PC-3 (cell line): ENCODE data around the gene BCO1. TPM values are rescaled to one million over a fixed set of nuclear protein-coding genes. Genes with fewer than 3 reads are reported as not detected.

Source experiments
- ATAC-seq: fragments of 200-7000 bp; cut with Tn5 transposase; 2 replicates; pipeline ENCODE4 v1.9.1; 2020; ENCODE audit warnings: mild to moderate bottlenecking, moderate library complexity
- BruUV-seq: library from RNA; stranded (reverse); fragments of 400-500 nt; replicated peaks from 2 replicates; lab custom pipeline; 2021; lab: Mats Ljungman, UMichigan
- CTCF ChIA-PET: fragments of 300-600 bp; sonication (Branson Sonifier 250); formaldehyde crosslinking; loops from one replicate; lab custom pipeline; 2022; ENCODE audit warnings: antibody characterized with exemption; lab: Charles Lee
- POLR2A ChIA-PET: fragments of 300-600 bp; sonication (Branson Sonifier 250); formaldehyde crosslinking; loops from one replicate; lab custom pipeline; 2022; ENCODE audit warnings: antibody characterized with exemption; ENCODE audit not compliant: unreplicated experiment; lab: Charles Lee
- DNase-seq: peaks from one replicate; pipeline ENCODE4 v3.0.0-alpha.2; 2015
- H2AFZ ChIP-seq: fragments of 300-600 bp; sonication (generic); 2 replicates; pipeline ENCODE4 v1.6.0; 2016; ENCODE audit warnings: antibody characterized with exemption, low read length
- H3F3A ChIP-seq: fragments of 300-600 bp; sonication (generic); one replicate; pipeline ENCODE4 v1.6.0; 2017; ENCODE audit warnings: antibody characterized with exemption, low read length, control low read depth, mild to moderate bottlenecking; ENCODE audit not compliant: unreplicated experiment
- H3K27ac ChIP-seq: fragments of 300-600 bp; sonication (generic); 2 replicates; pipeline ENCODE4 v1.5.1; 2016; ENCODE audit warnings: mild to moderate bottlenecking, low read length
- H3K27me3 ChIP-seq: fragments of 300-600 bp; sonication (generic); 2 replicates; pipeline ENCODE4 v1.6.1; 2016; ENCODE audit warnings: low read length, mixed read lengths
- H3K36me3 ChIP-seq: fragments of 300-600 bp; sonication (generic); 2 replicates; pipeline ENCODE4 v1.6.1; 2016; ENCODE audit warnings: low read depth, mixed run types, low read length, mixed read lengths
- H3K4me1 ChIP-seq: fragments of 300-600 bp; sonication (generic); 2 replicates; pipeline ENCODE4 v1.5.1; 2016; ENCODE audit warnings: low read length; ENCODE audit not compliant: insufficient read depth
- H3K4me2 ChIP-seq: fragments of 300-600 bp; sonication (generic); 2 replicates; pipeline ENCODE4 v1.6.0; 2016; ENCODE audit warnings: low read length
- H3K4me3 ChIP-seq: fragments of 300-600 bp; sonication (generic); 2 replicates; pipeline ENCODE4 v1.5.1; 2016; ENCODE audit warnings: mild to moderate bottlenecking, low read length, mixed read lengths
- H3K79me2 ChIP-seq: fragments of 300-600 bp; sonication (generic); 2 replicates; pipeline ENCODE4 v1.6.1; 2017; ENCODE audit warnings: low read length, mixed read lengths
- H3K9ac ChIP-seq: fragments of 300-600 bp; sonication (generic); 2 replicates; pipeline ENCODE4 v1.6.0; 2016; ENCODE audit warnings: mild to moderate bottlenecking, low read length
- H3K9me2 ChIP-seq: fragments of 300-600 bp; sonication (generic); replicated peaks from 2 replicates; pipeline ENCODE4 v1.6.1; 2016; ENCODE audit warnings: mixed run types, low read length, mixed read lengths
- H3K9me3 ChIP-seq: fragments of 300-600 bp; sonication (generic); 2 replicates; pipeline ENCODE4 v1.6.1; 2016; ENCODE audit warnings: low read length, mixed read lengths
- H4K20me1 ChIP-seq: fragments of 300-600 bp; sonication (generic); 2 replicates; pipeline ENCODE4 v1.6.1; 2016; ENCODE audit warnings: low read length, mixed read lengths
- EZH2 ChIP-seq: fragments of 300-600 bp; sonication (generic); IDR thresholded peaks from one replicate; pipeline ENCODE4 v1.6.1; 2017; ENCODE audit warnings: antibody characterized with exemption, mild to moderate bottlenecking, low read length; ENCODE audit not compliant: unreplicated experiment
- EZH2phosphoT487 ChIP-seq: fragments of 300-600 bp; sonication (generic); IDR thresholded peaks from 2 replicates; pipeline ENCODE4 v1.6.1; 2018; ENCODE audit warnings: mild to moderate bottlenecking, antibody characterized with exemption, low read length, borderline replicate concordance
- intact Hi-C: fragments of 100-400 bp; cut with micrococcal nuclease; formaldehyde crosslinking; loops from 2 replicates; pipeline ENCODE4 v1.9.0; 2023
- total RNA-seq: library from RNA; depleted of rRNA; stranded (reverse); fragments of >200 nt; gene quantifications from 2 replicates; pipeline ENCODE4 v1.2.3, GENCODE V29; 2014
- TF ChIP-seq, protein P1 (sequence below): fragments of 300-600 bp; sonication (generic); conservative IDR thresholded peaks from 2 replicates; pipeline ENCODE4 v1.5.1; 2017; ENCODE audit warnings: antibody characterized with exemption, low read depth, mild to moderate bottlenecking, low read length

Gene BCO1
- total RNA-seq, 1 experiment from 2014 or later: not detected

DNA sequence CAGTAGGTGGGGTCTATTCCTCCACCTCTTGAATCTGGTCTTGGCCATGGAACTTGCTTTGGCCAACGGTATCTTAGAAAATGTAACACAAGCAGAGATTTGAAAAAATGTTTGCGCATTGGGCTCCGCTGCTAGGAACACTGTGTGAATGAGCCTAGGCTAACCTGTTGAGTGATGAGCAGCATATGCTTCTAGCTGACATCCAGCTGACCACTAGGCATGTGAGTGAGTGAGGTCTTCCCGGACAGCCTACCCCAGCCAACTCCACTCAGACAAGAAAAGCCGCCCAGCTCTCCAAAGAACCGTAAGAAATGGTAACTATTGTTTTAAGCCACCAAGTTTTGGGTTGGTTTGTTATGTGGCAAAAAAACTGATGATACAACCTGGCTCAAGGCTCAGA is 31.4 kb upstream of the BCO1 start:
- H3K27ac ChIP-seq: no peak overlapping the region
- no peaks in the 10 kb centered on the region for H4K20me1 ChIP-seq
- H3K4me3 ChIP-seq: no peak overlapping the region
- no peak for TF ChIP-seq EZH2
- TF ChIP-seq, protein P1, sequence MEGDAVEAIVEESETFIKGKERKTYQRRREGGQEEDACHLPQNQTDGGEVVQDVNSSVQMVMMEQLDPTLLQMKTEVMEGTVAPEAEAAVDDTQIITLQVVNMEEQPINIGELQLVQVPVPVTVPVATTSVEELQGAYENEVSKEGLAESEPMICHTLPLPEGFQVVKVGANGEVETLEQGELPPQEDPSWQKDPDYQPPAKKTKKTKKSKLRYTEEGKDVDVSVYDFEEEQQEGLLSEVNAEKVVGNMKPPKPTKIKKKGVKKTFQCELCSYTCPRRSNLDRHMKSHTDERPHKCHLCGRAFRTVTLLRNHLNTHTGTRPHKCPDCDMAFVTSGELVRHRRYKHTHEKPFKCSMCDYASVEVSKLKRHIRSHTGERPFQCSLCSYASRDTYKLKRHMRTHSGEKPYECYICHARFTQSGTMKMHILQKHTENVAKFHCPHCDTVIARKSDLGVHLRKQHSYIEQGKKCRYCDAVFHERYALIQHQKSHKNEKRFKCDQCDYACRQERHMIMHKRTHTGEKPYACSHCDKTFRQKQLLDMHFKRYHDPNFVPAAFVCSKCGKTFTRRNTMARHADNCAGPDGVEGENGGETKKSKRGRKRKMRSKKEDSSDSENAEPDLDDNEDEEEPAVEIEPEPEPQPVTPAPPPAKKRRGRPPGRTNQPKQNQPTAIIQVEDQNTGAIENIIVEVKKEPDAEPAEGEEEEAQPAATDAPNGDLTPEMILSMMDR: no peak
- TF ChIP-seq EZH2phosphoT487: no peak
- no TSS peak for BruUV-seq
- POLR2A ChIA-PET: no interaction called here
- H3K9me2 ChIP-seq: no peaks in the 10 kb centered on the region
- intact Hi-C loops: loop anchor here (10.0 kb wide), 2 partner anchors 148 to 172 kb away; partner anchors contain the start of gene ATMIN
- no peak overlapping the region for H3K4me2 ChIP-seq
- H3K9me3 ChIP-seq: no peaks in the 10 kb centered on the region
- CTCF ChIA-PET: no interaction called here
- no peaks in the 10 kb centered on the region for H3K79me2 ChIP-seq
- H3F3A ChIP-seq: no peaks in the 10 kb centered on the region
- no peak overlapping the region for H2AFZ ChIP-seq
- H3K27me3 ChIP-seq: no peaks in the 10 kb centered on the region
- ATAC-seq (no peak), DNase-seq (no peak)
- no peaks in the 10 kb centered on the region for H3K36me3 ChIP-seq
- H3K9ac ChIP-seq: no peak overlapping the region
- H3K4me1 ChIP-seq: no peaks in the 10 kb centered on the region

DNA sequence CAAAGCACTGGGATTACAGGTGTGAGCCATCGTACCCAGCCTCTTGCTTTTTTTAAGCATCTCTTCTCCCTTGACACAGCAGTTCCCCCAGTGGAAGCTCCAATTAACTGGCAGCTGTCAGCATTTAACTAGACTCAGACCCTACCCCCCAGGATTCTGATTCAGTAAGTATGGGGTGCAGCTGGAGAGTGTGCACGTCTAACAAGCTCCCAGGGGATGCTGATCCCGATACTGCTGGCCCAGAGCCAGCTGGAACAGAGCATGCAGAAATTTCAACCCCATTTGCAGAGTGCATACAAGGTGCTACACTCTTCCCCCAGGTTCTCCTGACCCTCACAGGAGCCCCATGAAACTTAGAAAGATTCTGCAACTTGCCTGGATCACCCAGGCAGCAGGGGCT is 27.7 kb upstream of the BCO1 start:
- Histone ChIP-seq H2AFZ (no peak overlapping the region), H3K4me2 (no peak overlapping the region), H3K9me2 (no peaks in the 10 kb centered on the region), H3K27ac (no peak overlapping the region), H3K36me3 (no peaks in the 10 kb centered on the region), H3K79me2 (no peaks in the 10 kb centered on the region), H3K27me3 (no peaks in the 10 kb centered on the region), H3K9ac (no peak overlapping the region), H3K4me1 (no peaks in the 10 kb centered on the region), H3K4me3 (no peak overlapping the region), H3K9me3 (no peaks in the 10 kb centered on the region), H3F3A (no peaks in the 10 kb centered on the region), H4K20me1 (no peaks in the 10 kb centered on the region)
- DNase-seq: no peak
- ChIA-PET CTCF (no interaction called here), POLR2A (no interaction called here)
- TF ChIP-seq EZH2phosphoT487 (no peak), EZH2 (no peak)
- TF ChIP-seq, protein P1: no peak
- no peak for ATAC-seq
- no TSS peak for BruUV-seq
- intact Hi-C loops: no loop called here

DNA sequence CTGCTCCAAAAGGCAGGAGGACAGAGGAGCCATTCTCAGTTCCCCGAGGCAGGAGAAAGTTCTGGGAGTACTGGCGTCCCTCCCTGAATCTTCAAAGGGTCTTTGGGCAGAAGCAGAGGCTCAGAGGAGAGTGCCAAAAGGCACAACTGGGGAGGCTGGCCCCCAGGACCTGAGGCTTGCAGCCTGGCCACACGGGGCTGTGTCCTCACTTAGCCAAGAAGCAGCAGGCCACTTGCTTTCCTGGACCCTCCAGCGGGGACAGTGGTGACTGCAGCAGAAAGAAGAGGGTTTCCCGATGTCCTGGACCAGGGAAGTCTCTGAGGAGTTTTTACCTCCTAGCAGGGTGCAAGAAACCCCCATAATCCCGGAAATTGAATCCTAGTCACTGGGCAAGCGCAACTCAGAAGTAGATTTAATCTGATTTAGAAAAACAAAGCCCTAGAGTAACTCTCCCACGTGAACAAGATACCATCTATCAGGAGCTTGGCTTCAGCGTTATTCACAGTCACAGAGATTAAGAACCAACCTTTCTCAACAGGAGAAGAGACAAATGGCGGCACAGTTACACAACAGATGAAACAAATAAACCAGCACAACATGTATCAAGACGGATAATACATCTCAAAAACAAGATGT is 25.5 kb upstream of the BCO1 start:
- H3K9me3 ChIP-seq: no peaks in the 10 kb centered on the region
- intact Hi-C loops: no loop called here
- TF ChIP-seq EZH2phosphoT487: no peak
- TF ChIP-seq, protein P1: no peak
- no peak for TF ChIP-seq EZH2
- BruUV-seq: no TSS peak
- no peak overlapping the region for H3K4me3 ChIP-seq
- no peak overlapping the region for H3K27ac ChIP-seq
- POLR2A ChIA-PET: no interaction called here
- H2AFZ ChIP-seq: no peak overlapping the region
- no peaks in the 10 kb centered on the region for H3K9me2 ChIP-seq
- H3K36me3 ChIP-seq: no peaks in the 10 kb centered on the region
- no peaks in the 10 kb centered on the region for H3F3A ChIP-seq
- no peak overlapping the region for H3K4me2 ChIP-seq
- no peaks in the 10 kb centered on the region for H4K20me1 ChIP-seq
- no peak for ATAC-seq
- no peaks in the 10 kb centered on the region for H3K79me2 ChIP-seq
- no peak for DNase-seq
- no peak overlapping the region for H3K9ac ChIP-seq
- CTCF ChIA-PET: no interaction called here
- no peaks in the 10 kb centered on the region for H3K4me1 ChIP-seq
- no peaks in the 10 kb centered on the region for H3K27me3 ChIP-seq
